Calu3 (cell line): ENCODE measurements around the gene GHRHR. TPM values are rescaled to one million over a fixed set of nuclear protein-coding genes. Genes with fewer than 3 reads are reported as not detected.

Experiments used
- BruUV-seq: library from RNA; stranded (reverse); fragments of 400-500 nt; replicated peaks from 2 replicates; lab custom pipeline; 2021; lab: Mats Ljungman, UMichigan
- CTCF ChIA-PET: fragments of 300-600 bp; sonication (Branson Sonifier 250); formaldehyde crosslinking; loops from one replicate; lab custom pipeline; 2022; ENCODE audit warnings: antibody characterized with exemption; lab: Charles Lee
- DNase-seq: peaks from one replicate; pipeline ENCODE4 v3.0.0; 2022
- H3K27ac Mint-ChIP-seq: one replicate; pipeline ENCODE4 v1.8.0; 2022; ENCODE audit warnings: mixed read lengths; ENCODE audit not compliant: unreplicated experiment
- H3K27me3 Mint-ChIP-seq: one replicate; pipeline ENCODE4 v1.8.0; 2022; ENCODE audit warnings: mixed read lengths; ENCODE audit not compliant: unreplicated experiment
- H3K36me3 Mint-ChIP-seq: one replicate; pipeline ENCODE4 v1.8.0; 2022; ENCODE audit warnings: mild to moderate bottlenecking, moderate library complexity, mixed read lengths; ENCODE audit not compliant: insufficient read depth, unreplicated experiment
- H3K4me1 Mint-ChIP-seq: one replicate; pipeline ENCODE4 v1.8.0; 2022; ENCODE audit warnings: mild to moderate bottlenecking, low read depth, mixed read lengths; ENCODE audit not compliant: unreplicated experiment
- H3K4me3 Mint-ChIP-seq: one replicate; pipeline ENCODE4 v1.8.0; 2022; ENCODE audit warnings: mild to moderate bottlenecking, low read depth, moderate library complexity, mixed read lengths; ENCODE audit not compliant: unreplicated experiment
- H3K9me3 Mint-ChIP-seq: one replicate; pipeline ENCODE4 v1.8.0; 2022; ENCODE audit warnings: low read depth, mixed read lengths; ENCODE audit not compliant: unreplicated experiment
- CTCF ChIP-seq: fragments of 200-600 bp; IDR thresholded peaks from one replicate; pipeline ENCODE4 v1.8.0; 2022; ENCODE audit warnings: antibody characterized with exemption; ENCODE audit not compliant: unreplicated experiment
- intact Hi-C: fragments of 100-400 bp; cut with micrococcal nuclease; formaldehyde crosslinking; loops from one replicate; pipeline ENCODE4 v1.10.0; 2022; ENCODE audit not compliant: unreplicated experiment
- total RNA-seq: library from RNA; stranded (reverse); gene quantifications from 2 replicates; pipeline ENCODE4 v1.2.3, GENCODE V29; 2022

Gene GHRHR
- total RNA-seq, 1 experiment from 2014 or later: not detected

DNA sequence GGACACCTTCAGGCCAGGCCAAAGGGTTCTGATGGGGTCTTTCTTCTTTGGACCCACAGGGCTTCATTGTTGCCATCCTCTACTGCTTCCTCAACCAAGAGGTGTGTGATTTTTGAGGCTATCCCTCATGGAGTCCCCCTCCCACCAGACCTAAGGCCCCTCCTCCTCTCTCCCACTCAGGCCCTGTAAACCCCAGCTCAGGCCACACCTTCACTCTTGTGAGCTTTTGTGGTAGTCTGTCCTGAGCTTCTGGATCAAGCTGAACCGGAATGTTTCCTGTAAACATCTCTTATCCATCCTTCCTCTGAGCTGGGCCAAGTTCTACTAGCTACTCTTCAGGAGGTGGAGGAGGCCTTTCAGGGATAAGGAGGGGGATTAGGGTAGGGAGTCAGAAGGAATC lies 13.5 kb downstream of the GHRHR start:
- Mint-ChIP-seq H3K4me3 (no peak overlapping the region), H3K36me3 (no peaks in the 10 kb centered on the region), H3K9me3 (no peaks in the 10 kb centered on the region), H3K4me1 (peaks cover 55% of the 10 kb centered on the region), H3K27me3 (peaks cover 33% of the 10 kb centered on the region), H3K27ac (no peak overlapping the region)
- no TSS peak for BruUV-seq
- no peak for TF ChIP-seq CTCF
- intact Hi-C loops: no loop called here
- DNase-seq: no peak
- CTCF ChIA-PET: interaction anchor here (0.6 to 10.3 kb wide), 3 partner anchors 132 to 180 kb away, joined by 4 to 397 read pairs (median 5); no protein-coding TSS in a partner anchor

DNA sequence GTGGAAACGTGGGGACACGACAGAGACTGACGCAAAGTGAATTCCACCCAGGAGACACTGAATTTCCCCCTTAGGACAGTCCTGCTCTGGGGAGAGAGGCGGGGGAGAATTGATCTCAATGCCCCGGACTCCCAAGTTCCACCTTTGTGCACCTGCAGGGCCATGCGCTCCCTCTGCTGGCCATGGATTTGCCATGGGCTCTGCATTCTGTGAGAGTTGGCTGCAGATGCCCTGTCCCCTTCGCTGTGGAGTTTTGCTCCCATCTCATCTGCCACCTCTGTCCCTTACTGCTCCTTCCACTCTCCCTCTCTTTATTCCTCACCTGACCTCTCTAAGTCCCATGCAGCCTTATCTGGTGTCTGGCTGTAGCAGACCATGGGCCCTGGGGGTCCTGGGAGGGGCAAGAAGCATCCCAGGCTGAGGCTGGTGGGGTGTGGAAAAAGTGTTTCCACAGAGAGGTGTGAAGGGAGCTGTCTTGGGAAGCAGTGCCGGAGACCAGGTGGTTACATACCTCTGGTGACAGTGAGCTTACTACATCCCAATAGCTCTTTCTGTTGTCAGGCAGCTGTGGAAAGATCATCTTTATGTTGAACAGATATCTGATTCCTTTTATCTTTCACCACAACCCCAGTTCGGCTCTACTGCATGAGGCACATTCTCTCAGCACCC lies 14.3 kb downstream of the GHRHR start:
- intact Hi-C loops: loop anchor here (1.0 to 2.0 kb wide), 2 partner anchors 178 to 237 kb away; no protein-coding TSS in a partner anchor
- Mint-ChIP-seq H3K27ac (no peak overlapping the region), H3K9me3 (no peaks in the 10 kb centered on the region), H3K36me3 (no peaks in the 10 kb centered on the region), H3K27me3 (peaks cover 35% of the 10 kb centered on the region), H3K4me3 (no peak overlapping the region), H3K4me1 (peaks cover 47% of the 10 kb centered on the region)
- peak; percentile 98 for TF ChIP-seq CTCF
- CTCF ChIA-PET: interaction anchor here (1.1 to 10.3 kb wide), 5 partner anchors 39 to 179 kb away, joined by 3 to 397 read pairs (median 3); no protein-coding TSS in a partner anchor
- BruUV-seq: no TSS peak
- peak; percentile 94 for DNase-seq

DNA sequence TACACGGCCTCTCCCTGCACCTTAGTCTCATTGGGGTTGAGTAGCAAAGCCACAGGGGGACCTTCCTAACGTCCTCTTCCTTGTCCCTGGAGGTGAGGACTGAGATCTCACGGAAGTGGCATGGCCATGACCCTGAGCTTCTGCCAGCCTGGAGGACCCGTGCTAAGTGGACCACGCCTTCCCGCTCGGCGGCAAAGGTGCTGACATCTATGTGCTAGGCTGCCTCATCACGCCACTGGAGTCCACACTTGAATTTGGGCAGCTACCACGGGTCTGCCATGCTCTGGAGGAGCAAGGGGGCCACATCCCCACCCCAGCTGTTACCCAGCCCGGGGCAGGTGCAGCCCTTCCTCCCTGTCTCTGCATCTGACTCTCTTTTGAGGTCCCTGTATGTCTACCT lies 15.3 kb downstream of the GHRHR start:
- intact Hi-C loops: loop anchor here (2.0 kb wide), 1 partner anchor 238 kb away; no protein-coding TSS in a partner anchor
- H3K27me3 Mint-ChIP-seq: peaks cover 45% of the 10 kb centered on the region
- no peak overlapping the region for H3K4me3 Mint-ChIP-seq
- no peak for TF ChIP-seq CTCF
- DNase-seq: no peak
- no peaks in the 10 kb centered on the region for H3K36me3 Mint-ChIP-seq
- H3K9me3 Mint-ChIP-seq: no peaks in the 10 kb centered on the region
- H3K4me1 Mint-ChIP-seq: peaks cover 51% of the 10 kb centered on the region
- CTCF ChIA-PET: interaction anchor here (1.1 to 10.3 kb wide), 5 partner anchors 40 to 180 kb away, joined by 3 to 397 read pairs (median 3); no protein-coding TSS in a partner anchor
- no peak overlapping the region for H3K27ac Mint-ChIP-seq
- BruUV-seq: no TSS peak

DNA sequence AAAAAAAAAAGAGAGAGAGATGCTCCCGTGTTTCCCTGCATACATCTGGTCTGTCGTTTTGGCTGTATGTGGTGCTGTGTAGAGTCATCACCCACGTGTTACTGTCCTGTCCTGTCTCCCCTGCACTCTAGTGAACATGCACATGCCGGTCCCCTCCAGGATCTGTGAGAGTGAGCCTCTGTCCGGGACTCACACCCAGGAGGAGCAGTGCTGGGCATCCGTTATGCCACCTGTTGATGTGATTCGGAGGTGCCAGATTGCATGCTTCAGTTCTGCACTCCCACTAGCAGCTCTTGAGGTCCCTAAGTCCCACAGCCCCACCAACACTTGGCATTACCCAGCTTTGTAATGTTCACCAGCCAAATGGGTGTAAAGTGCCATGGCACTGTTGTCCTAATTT lies 16.4 kb downstream of the GHRHR start:
- Mint-ChIP-seq H3K9me3 (no peaks in the 10 kb centered on the region), H3K36me3 (no peaks in the 10 kb centered on the region), H3K27me3 (peaks cover 45% of the 10 kb centered on the region), H3K4me3 (no peak overlapping the region), H3K27ac (no peak overlapping the region), H3K4me1 (peaks cover 47% of the 10 kb centered on the region)
- no TSS peak for BruUV-seq
- DNase-seq: no peak
- CTCF ChIA-PET: interaction anchor here (10.3 kb wide), 1 partner anchor 141 kb away, joined by 397 read pairs; no protein-coding TSS in a partner anchor
- intact Hi-C loops: loop anchor here (10.0 kb wide), 1 partner anchor 85 kb away; no protein-coding TSS in a partner anchor
- TF ChIP-seq CTCF: no peak
